GM12878 (cell line): ENCODE data around the gene SLC4A9. TPM values are rescaled to one million over a fixed set of nuclear protein-coding genes. Genes with fewer than 3 reads are reported as not detected.

Experiments
- ATAC-seq: fragments of 200-7000 bp; cut with Tn5 transposase; 3 replicates; pipeline ENCODE4 v1.9.1; 2020; ENCODE audit warnings: mild to moderate bottlenecking, moderate library complexity
- BruUV-seq: library from RNA; stranded (reverse); fragments of 400-500 nt; replicated peaks from 2 replicates; lab custom pipeline; 2021; lab: Mats Ljungman, UMichigan
- CTCF ChIA-PET: fragments of 300-600 bp; sonication (Branson Sonifier 250); formaldehyde crosslinking; extraction: SDS; loops from one replicate; lab custom pipeline; 2021; ENCODE audit warnings: inconsistent platforms; lab: Yijun Ruan, JAX
- POLR2A ChIA-PET: fragments of 350-600 bp; formaldehyde crosslinking; extraction: SDS; loops from one replicate; lab custom pipeline; 2021; ENCODE audit warnings: inconsistent platforms; lab: Charles Lee
- RAD21 ChIA-PET: fragments of 300-600 bp; sonication (Branson Sonifier 250); formaldehyde crosslinking; loops from one replicate; lab custom pipeline; 2023; ENCODE audit warnings: antibody characterized with exemption; ENCODE audit not compliant: unreplicated experiment; lab: Charles Lee
- SMC1A ChIA-PET: fragments of 300-600 bp; sonication (Branson Sonifier 250); formaldehyde crosslinking; loops from one replicate; lab custom pipeline; 2023; ENCODE audit not compliant: unreplicated experiment, uncharacterized antibody; lab: Charles Lee
- DNase-seq: peaks from one replicate; pipeline ENCODE4 v3.0.0-alpha.2; 2011; ENCODE audit warnings: low read depth, low spot score
- FAIRE-seq: peaks from 3 replicates; lab custom pipeline; 2011; peaks lifted over from hg19 to GRCh38; lab: Jason Lieb, UNC
- H2AFZ ChIP-seq: 2 replicates; pipeline ENCODE4 v1.6.0; 2011; ENCODE audit warnings: low read depth, low read length, control low read depth; ENCODE audit not compliant: control insufficient read depth
- H3K27ac ChIP-seq: 2 replicates; pipeline ENCODE4 v1.5.1; 2011; ENCODE audit warnings: control low read depth; ENCODE audit not compliant: control insufficient read depth, insufficient read depth
- H3K27me3 ChIP-seq, 2 experiments: replicated peaks in 1 of 2; 2 replicates each; pipeline versions ENCODE4 v1.6.0 to v1.6.1; 2011; ENCODE audit warnings: low read length in 1 of 2; ENCODE audit not compliant: control insufficient read depth in 2 of 2, insufficient read depth in 2 of 2
- H3K36me3 ChIP-seq, 2 experiments: 2 replicates each; pipeline ENCODE4 v1.5.1; 2011; ENCODE audit warnings: low read length in 1 of 2; ENCODE audit not compliant: control insufficient read depth in 2 of 2, insufficient read depth in 2 of 2
- H3K4me1 ChIP-seq: 2 replicates; pipeline ENCODE4 v1.6.1; 2011; ENCODE audit warnings: mild to moderate bottlenecking, low read length, moderate library complexity, mixed read lengths; ENCODE audit not compliant: control insufficient read depth, insufficient read depth
- H3K4me2 ChIP-seq: 2 replicates; pipeline ENCODE4 v1.6.0; 2011; ENCODE audit warnings: control low read depth; ENCODE audit not compliant: control insufficient read depth, insufficient read depth
- H3K4me3 ChIP-seq: fragments of 200-600 bp; sonication (generic); 2 replicates; pipeline ENCODE4 v1.5.1; 2016
- H3K79me2 ChIP-seq: 2 replicates; pipeline ENCODE4 v1.6.0; 2011; ENCODE audit warnings: low read length; ENCODE audit not compliant: control insufficient read depth, insufficient read depth
- H3K9ac ChIP-seq: 2 replicates; pipeline ENCODE4 v1.8.0; 2011; ENCODE audit warnings: low read length, control low read depth, mixed read lengths; ENCODE audit not compliant: control insufficient read depth, insufficient read depth
- H3K9me3 ChIP-seq: replicated peaks from 3 replicates; pipeline ENCODE4 v1.5.1; 2011; ENCODE audit warnings: mild to moderate bottlenecking, low read length; ENCODE audit not compliant: control insufficient read depth, insufficient read depth
- H4K20me1 ChIP-seq: 2 replicates; pipeline ENCODE4 v1.6.0; 2011; ENCODE audit not compliant: control insufficient read depth, insufficient read depth
- BHLHE40 ChIP-seq, 2 experiments: fragments of 450-650 bp in 1 of 2; IDR thresholded peaks; 2 replicates each; pipeline ENCODE4 v1.6.1; 2011 to 2017; ENCODE audit warnings: low read depth in 2 of 2, borderline replicate concordance in 1 of 2, improper control_type of control experiment in 1 of 2, low read length in 1 of 2, mild to moderate bottlenecking in 1 of 2
- BMI1 ChIP-seq: fragments of 450-650 bp; IDR thresholded peaks from 2 replicates; pipeline ENCODE4 v1.6.1; 2016; ENCODE audit warnings: mild to moderate bottlenecking, moderate library complexity, borderline replicate concordance
- BRCA1 ChIP-seq: IDR thresholded peaks from 2 replicates; pipeline ENCODE4 v1.6.1; 2011; ENCODE audit warnings: low read depth, low read length, improper control_type of control experiment
- ELK1 ChIP-seq: IDR thresholded peaks from 2 replicates; pipeline ENCODE4 v1.6.1; 2012; ENCODE audit warnings: low read depth, low read length, improper control_type of control experiment
- IKZF1 ChIP-seq: fragments of 450-650 bp; conservative IDR thresholded peaks from 2 replicates; pipeline ENCODE4 v1.6.1; 2017; ENCODE audit warnings: antibody characterized with exemption, mild to moderate bottlenecking
- IRF3 ChIP-seq: fragments of 450-650 bp; IDR thresholded peaks from 2 replicates; pipeline ENCODE4 v1.6.1; 2014; ENCODE audit warnings: mild to moderate bottlenecking
- MEF2A ChIP-seq: IDR thresholded peaks from 2 replicates; pipeline ENCODE4 v1.6.1; 2011; ENCODE audit warnings: low read depth, mild to moderate bottlenecking, low read length, moderate library complexity; ENCODE audit not compliant: insufficient read depth
- NFIC ChIP-seq: IDR thresholded peaks from 2 replicates; pipeline ENCODE4 v1.6.1; 2012; ENCODE audit warnings: low read depth, mild to moderate bottlenecking, inconsistent platforms, low read length, moderate library complexity
- NRF1 ChIP-seq: conservative IDR thresholded peaks from 2 replicates; pipeline ENCODE4 v1.6.1; 2011; ENCODE audit warnings: mild to moderate bottlenecking, low read depth, low read length, improper control_type of control experiment
- RFX5 ChIP-seq: IDR thresholded peaks from 2 replicates; pipeline ENCODE4 v1.6.1; 2011; ENCODE audit warnings: low read depth, low read length, improper control_type of control experiment
- SKIL ChIP-seq: fragments of 450-650 bp; IDR thresholded peaks from 2 replicates; pipeline ENCODE4 v1.6.1; 2017; ENCODE audit warnings: mild to moderate bottlenecking, low read depth, inconsistent platforms; ENCODE audit not compliant: poor library complexity, severe bottlenecking
- TCF7 ChIP-seq: IDR thresholded peaks from 2 replicates; pipeline ENCODE4 v1.6.1; 2014; ENCODE audit warnings: antibody characterized with exemption, borderline replicate concordance
- ZBTB40 ChIP-seq: fragments of 450-650 bp; IDR thresholded peaks from 2 replicates; pipeline ENCODE4 v1.6.1; 2016; ENCODE audit warnings: mild to moderate bottlenecking, moderate library complexity, borderline replicate concordance
- WGBS: methylation state at CpG from one replicate; pipeline ENCODE4 v1.1.6; 2016; ENCODE audit warnings: low lambda C conversion rate; ENCODE audit not compliant: insufficient replicate concordance, insufficient coverage; ENCODE audit errors: missing lambda C conversion rate; 5-methylcytosine and 5-hydroxymethylcytosine counted together
- in situ Hi-C: fragments of 300-500 bp; cut with MboI; formaldehyde crosslinking; loops from 9 replicates; pipeline ENCODE4 v1.14.3; 2018; ENCODE audit warnings: mixed read lengths
- intact Hi-C: fragments of 100-400 bp; cut with micrococcal nuclease; formaldehyde crosslinking; loops from one replicate; pipeline ENCODE4 v1.14.2; 2022; ENCODE audit not compliant: unreplicated experiment
- polyA plus RNA-seq, 11 experiments: library from polyadenylated mRNA; depleted of rRNA in 4 of 11; unstranded in 6 of 11; stranded (reverse) in 5 of 11; fragments of >200 nt; fragmentation: Nextera tagmentation in 4 of 11; fragmentation: Illumina TruSeq in 1 of 11; extraction: Ambion mirVana in 4 of 11; extraction: Trizol in 1 of 11; gene quantifications; 1 replicate in 1 of 11; 2 replicates in 10 of 11; pipeline versions ENCODE4 v1.2.1 to v1.2.3, GENCODE V29; 2011 to 2016; ENCODE audit warnings: inconsistent platforms in 2 of 11, missing spikeins in 2 of 11, low read depth in 1 of 11
- total RNA-seq, 4 experiments: library from RNA; depleted of rRNA in 3 of 4; stranded (reverse); fragments of >200 nt in 3 of 4; fragmentation: Illumina TruSeq in 1 of 4; extraction: Trizol in 1 of 4; gene quantifications; 2 replicates each; pipeline versions ENCODE4 v1.2.1 to v1.2.3, GENCODE V29; 2013 to 2021

The SLC4A9 gene
- total and polyA plus RNA-seq, 10 of the 15 experiments (the other 5 are each of a cell fraction or from before 2014, with no cell fraction given) = 0.03 to 0.05 (median 0.05) TPM; not detected in 7

GRCh38 chr5:140328036-140328764 lies 31.8 kb upstream of the SLC4A9 start:
- Histone ChIP-seq H3K4me1 (no peaks in the 10 kb centered on the region), H3K27me3 (no peaks in the 10 kb centered on the region), H3K4me3 (no peak overlapping the region), H3K4me2 (peak overlapping the region; percentile 5), H3K9ac (no peak overlapping the region), H3K36me3 (no peaks in the 10 kb centered on the region), H3K27ac (no peak overlapping the region), H3K79me2 (no peaks in the 10 kb centered on the region), H4K20me1 (no peaks in the 10 kb centered on the region), H2AFZ (no peak overlapping the region), H3K9me3 (no peaks in the 10 kb centered on the region)
- in situ Hi-C loops (no loop called here), intact Hi-C loops (no loop called here)
- BruUV-seq = no TSS peak
- SMC1A ChIA-PET = interaction anchor here (0.6 to 4.1 kb wide), 11 partner anchors 9 to 1193 kb away, joined by 3 to 22 read pairs (median 8); partner anchors contain the start of genes HBEGF and PFDN1
- peak; percentile 72 for ATAC-seq
- DNase-seq = no peak
- WGBS = 44% methylated on average over 8 of the region's 8 CpGs
- POLR2A ChIA-PET = interaction anchor here (0.6 to 1.4 kb wide), 5 partner anchors 14 to 46 kb away, joined by 3 to 5 read pairs (median 3); no protein-coding TSS in a partner anchor
- RAD21 ChIA-PET = interaction anchor here (0.9 to 2.2 kb wide), 7 partner anchors 13 to 87 kb away, joined by 3 to 12 read pairs (median 3); partner anchors contain the start of gene PFDN1
- CTCF ChIA-PET = interaction anchor here (0.6 to 2.3 kb wide), 10 partner anchors 9 to 255 kb away, joined by 3 to 11 read pairs (median 4); no protein-coding TSS in a partner anchor
- no peak for FAIRE-seq
- peak; percentile 41 for TF ChIP-seq IKZF1
- no peak for TF ChIP-seq SKIL
- no peak for TF ChIP-seq BMI1
- TF ChIP-seq ZBTB40 = no peak
- TF ChIP-seq MEF2A = no peak
- TF ChIP-seq IRF3 = no peak
- TF ChIP-seq TCF7 = no peak
- TF ChIP-seq RFX5 = no peak
- TF ChIP-seq BRCA1 = no peak
- TF ChIP-seq NFIC = no peak
- TF ChIP-seq ELK1 = no peak
- TF ChIP-seq BHLHE40 (IDR thresholded peaks at IDR 0.05; ENCODE audit: borderline replicate concordance in 1 of 2, low read depth in 2 of 2, low read length in 1 of 2) = no peak
- no peak for TF ChIP-seq NRF1
